GM23338 (cell line): ENCODE measurements around the gene TMEM30A. TPM values are rescaled to one million over a fixed set of nuclear protein-coding genes. Genes with fewer than 3 reads are reported as not detected.
A peak's percentile ranks its signal among the peaks of the same experiment; 100 is the strongest.

ENCODE experiments used
- ATAC-seq: fragments of 200-7000 bp; cut with Tn5 transposase; 3 replicates; pipeline ENCODE4 v1.9.1; 2020
- DNase-seq: peaks from one replicate; pipeline ENCODE4 v3.0.0-alpha.2; 2015; ENCODE audit warnings: low spot score
- H2AFZ ChIP-seq: fragments of 200-600 bp; sonication (generic); 2 replicates; pipeline ENCODE4 v1.8.0; 2016; ENCODE audit warnings: antibody characterized with exemption, mild to moderate bottlenecking, moderate library complexity
- H3F3A ChIP-seq: fragments of 200-600 bp; sonication (generic); replicated peaks from 2 replicates; pipeline ENCODE4 v1.8.0; 2017; ENCODE audit warnings: antibody characterized with exemption, mixed run types, low read depth
- H3K27ac ChIP-seq: fragments of 200-600 bp; sonication (generic); 2 replicates; pipeline ENCODE4 v1.6.1; 2016; ENCODE audit warnings: low read depth
- H3K27me3 ChIP-seq: fragments of 200-600 bp; sonication (generic); 2 replicates; pipeline ENCODE4 v1.8.0; 2016; ENCODE audit warnings: mild to moderate bottlenecking, mixed run types, moderate library complexity; ENCODE audit not compliant: insufficient read depth
- H3K36me3 ChIP-seq: fragments of 200-600 bp; sonication (generic); 2 replicates; pipeline ENCODE4 v1.8.0; 2016; ENCODE audit warnings: mild to moderate bottlenecking; ENCODE audit not compliant: insufficient read depth
- H3K4me1 ChIP-seq: fragments of 200-600 bp; sonication (generic); 2 replicates; pipeline ENCODE4 v1.8.0; 2016; ENCODE audit warnings: mild to moderate bottlenecking, moderate library complexity; ENCODE audit not compliant: insufficient read depth
- H3K4me2 ChIP-seq: fragments of 200-600 bp; sonication (generic); 2 replicates; pipeline ENCODE4 v1.7.1; 2017; ENCODE audit warnings: mixed run types
- H3K4me3 ChIP-seq: fragments of 200-600 bp; sonication (generic); 2 replicates; pipeline ENCODE4 v1.6.1; 2016; ENCODE audit warnings: mixed run types
- H3K79me2 ChIP-seq: fragments of 200-600 bp; sonication (generic); replicated peaks from 2 replicates; pipeline ENCODE4 v1.8.0; 2017; ENCODE audit warnings: mild to moderate bottlenecking; ENCODE audit not compliant: insufficient read depth
- H3K9me2 ChIP-seq: fragments of 200-600 bp; sonication (generic); 2 replicates; pipeline ENCODE4 v1.8.0; 2017; ENCODE audit not compliant: insufficient read depth
- H4K20me1 ChIP-seq: fragments of 200-600 bp; sonication (generic); replicated peaks from 2 replicates; pipeline ENCODE4 v1.8.0; 2017; ENCODE audit warnings: mild to moderate bottlenecking; ENCODE audit not compliant: insufficient read depth
- H3K27ac Mint-ChIP-seq: 2 replicates; pipeline ENCODE4 v1.8.0; 2020; ENCODE audit warnings: inconsistent platforms, mild to moderate bottlenecking, moderate library complexity, mixed read lengths
- H3K27me3 Mint-ChIP-seq: 3 replicates; pipeline ENCODE4 v1.8.0; 2022; ENCODE audit warnings: low read depth, mild to moderate bottlenecking, moderate library complexity, mixed read lengths, inconsistent platforms; ENCODE audit not compliant: insufficient read depth, poor library complexity
- H3K36me3 Mint-ChIP-seq: 3 replicates; pipeline ENCODE4 v1.8.0; 2021; ENCODE audit warnings: low read depth, mild to moderate bottlenecking, inconsistent platforms, moderate library complexity, mixed read lengths
- H3K4me1 Mint-ChIP-seq: 3 replicates; pipeline ENCODE4 v1.8.0; 2020; ENCODE audit warnings: mild to moderate bottlenecking, inconsistent platforms, mixed read lengths
- H3K4me3 Mint-ChIP-seq: 3 replicates; pipeline ENCODE4 v1.8.0; 2021; ENCODE audit warnings: moderate library complexity, mild to moderate bottlenecking, inconsistent platforms, mixed read lengths
- H3K9me3 Mint-ChIP-seq: 3 replicates; pipeline ENCODE4 v1.8.0; 2020; ENCODE audit warnings: moderate library complexity, mild to moderate bottlenecking, inconsistent platforms, mixed read lengths
- CTCF ChIP-seq, 2 experiments: fragments of 200-600 bp in 1 of 2; sonication (generic) in 1 of 2; conservative IDR thresholded peaks; 2 replicates each; pipeline versions ENCODE4 v1.5.1 to v1.6.1; 2016 to 2017; ENCODE audit warnings: antibody characterized with exemption in 2 of 2, low read depth in 2 of 2, mild to moderate bottlenecking in 2 of 2, moderate library complexity in 1 of 2
- ETS1 ChIP-seq: IDR thresholded peaks from 2 replicates; pipeline ENCODE4 v1.6.1; 2016; ENCODE audit warnings: antibody characterized with exemption
- NANOG ChIP-seq: IDR thresholded peaks from 2 replicates; pipeline ENCODE4 v1.6.1; 2016; ENCODE audit warnings: antibody characterized with exemption, borderline replicate concordance
- POLR2AphosphoS5 ChIP-seq: IDR thresholded peaks from 2 replicates; pipeline ENCODE4 v1.6.1; 2016; ENCODE audit warnings: antibody characterized with exemption, low read depth
- REST ChIP-seq: IDR thresholded peaks from one replicate; pipeline ENCODE4 v1.6.1; 2018; ENCODE audit warnings: antibody characterized with exemption; ENCODE audit not compliant: unreplicated experiment
- ZNF331 ChIP-seq: fragments of 250-450 bp; sonication (Bioruptor Pico); IDR thresholded peaks from 2 replicates; pipeline ENCODE4 v1.5.0; 2020; ENCODE audit warnings: low read depth, mild to moderate bottlenecking, moderate library complexity
- ZNF462 ChIP-seq: fragments of 250-450 bp; sonication (Bioruptor Pico); IDR thresholded peaks from 2 replicates; pipeline ENCODE4 v1.5.0; 2020; ENCODE audit warnings: mild to moderate bottlenecking, moderate library complexity
- polyA plus RNA-seq: library from polyadenylated mRNA; unstranded; fragments of >200 nt; fragmentation: Nextera tagmentation; extraction: Ambion mirVana; gene quantifications from 2 replicates; pipeline ENCODE4 v1.2.1, GENCODE V29; 2016
- total RNA-seq: library from RNA; depleted of rRNA; stranded (reverse); fragments of >200 nt; shearing (Covaris generic); gene quantifications from 2 replicates; pipeline ENCODE4 v1.2.3, GENCODE V29; 2014

The TMEM30A gene
- total and polyA plus RNA-seq, 2 experiments from 2014 or later: 61.7 to 99.9 TPM

GRCh38 chr6:75285283-75285639, 669 bp upstream of the TMEM30A start (continued):
- TF ChIP-seq ZNF462 (CRISPR knock-in tag): no peak

- peaks cover 36% of the 10 kb centered on the region for H3K4me1 ChIP-seq
- no peak overlapping the region for H2AFZ ChIP-seq
- H3K27ac Mint-ChIP-seq: no peak overlapping the region
- ATAC-seq (peak; percentile 55), DNase-seq (peak; percentile 74)
- no peaks in the 10 kb centered on the region for H3K36me3 Mint-ChIP-seq
- no peaks in the 10 kb centered on the region; the same call in 1 of the 2 replicates for H4K20me1 ChIP-seq
- no peak for TF ChIP-seq NANOG
- no peak for TF ChIP-seq ETS1
- TF ChIP-seq REST: no peak
- no peak for TF ChIP-seq ZNF331
- TF ChIP-seq POLR2AphosphoS5: no peak
- TF ChIP-seq CTCF (conservative IDR thresholded peaks at IDR 0.05; ENCODE audit: low read depth in 2 of 2): no peak
- peaks cover 54% of the 10 kb centered on the region for H3K79me2 ChIP-seq
- H3K4me1 Mint-ChIP-seq: peaks cover 26% of the 10 kb centered on the region
- no peaks in the 10 kb centered on the region for H3K9me3 Mint-ChIP-seq
- no peaks in the 10 kb centered on the region for H3K36me3 ChIP-seq
- H3K27ac ChIP-seq: peak overlapping the region; percentile 81
- no peak overlapping the region for H3K4me3 Mint-ChIP-seq
- no peaks in the 10 kb centered on the region for H3K27me3 ChIP-seq
- no peaks in the 10 kb centered on the region for H3F3A ChIP-seq
- peak overlapping the region; percentile 80 for H3K4me2 ChIP-seq
- no peaks in the 10 kb centered on the region for H3K9me2 ChIP-seq
- H3K4me3 ChIP-seq: peak overlapping the region; percentile 86
- no peaks in the 10 kb centered on the region for H3K27me3 Mint-ChIP-seq
These were observed 523 bp downstream of the TMEM30A start for GRCh38 chr6:75283907-75284631.
